Right cardiac atrium (tissue), 5 donors: ENCODE results near the gene ACER3. TPM values are rescaled to one million over a fixed set of nuclear protein-coding genes. Genes with fewer than 3 reads are reported as not detected.
A peak's percentile ranks its signal among the peaks of the same experiment; 100 is the strongest.
"Not testable (repeated sequence)": the region's sequence is repeated elsewhere in the genome, so short reads cannot be mapped to it uniquely, and the experiment has no call there.

Experiments
- ATAC-seq, 2 donors: fragments of 200-7000 bp; cut with Tn5 transposase; one replicate each; pipeline versions ENCODE4 v1.8.0 to v1.9.1; 2020; ENCODE audit warnings: moderate library complexity in 2 of 2, mild to moderate bottlenecking in 1 of 2
- DNase-seq, 3 donors: peaks; one replicate each; pipeline ENCODE4 v3.0.0-alpha.2; 2020
- H3K27ac ChIP-seq: one replicate; pipeline ENCODE4 v1.5.1; 2013; ENCODE audit warnings: mild to moderate bottlenecking, low read length, control low read depth, moderate library complexity
- H3K27me3 ChIP-seq: one replicate; pipeline ENCODE4 v1.6.1; 2013; ENCODE audit not compliant: control insufficient read depth, insufficient read depth
- H3K4me1 ChIP-seq: one replicate; pipeline ENCODE4 v1.6.1; 2013; ENCODE audit warnings: low read length; ENCODE audit not compliant: control insufficient read depth, insufficient read depth
- H3K4me3 ChIP-seq: one replicate; pipeline ENCODE4 v1.5.1; 2013; ENCODE audit warnings: low read length, control low read depth
- H3K9me3 ChIP-seq: one replicate; pipeline ENCODE4 v1.6.1; 2013; ENCODE audit warnings: low read length; ENCODE audit not compliant: control insufficient read depth
- WGBS: extraction: QIAGEN DNeasy Blood & Tissue Kit; methylation state at CpG from one replicate; pipeline ENCODE4 v1.1.7; 2013; 5-methylcytosine and 5-hydroxymethylcytosine counted together
- intact Hi-C, 4 donors: fragments of 100-400 bp; cut with DNase I; formaldehyde crosslinking; loops; one replicate each; pipeline versions ENCODE4 v1.11.0 to v1.14.0; 2022 to 2023
- polyA plus RNA-seq: library from polyadenylated mRNA; stranded (reverse); fragments of 200-250 nt; gene quantifications from one replicate; pipeline ENCODE4 v1.2.3, GENCODE V29; 2013
- total RNA-seq, 4 donors: library from RNA; stranded (reverse); fragmentation: NEBNext Ultra II Directional; extraction: Animal tissue kit (Norgen Biotek cat#: 25700); gene quantifications; one replicate each; pipeline ENCODE4 v1.2.1, GENCODE V29; 2021
- donor health status: healthy with polysubstance abuse.
- donor health status: DM: no; HTN: yes; CAD: no.
- donor health status: DM: no; HTN: no; CAD: no.
- donor health status: DM: no; HTN: yes; CAD: no; lungs with severe emphysema.
- donor health status: DM: yes; HTN: yes; CAD: no.

Gene ACER3
- total and polyA plus RNA-seq, 5 donors = 4.1 to 16.1 (median 12.1) TPM

DNA sequence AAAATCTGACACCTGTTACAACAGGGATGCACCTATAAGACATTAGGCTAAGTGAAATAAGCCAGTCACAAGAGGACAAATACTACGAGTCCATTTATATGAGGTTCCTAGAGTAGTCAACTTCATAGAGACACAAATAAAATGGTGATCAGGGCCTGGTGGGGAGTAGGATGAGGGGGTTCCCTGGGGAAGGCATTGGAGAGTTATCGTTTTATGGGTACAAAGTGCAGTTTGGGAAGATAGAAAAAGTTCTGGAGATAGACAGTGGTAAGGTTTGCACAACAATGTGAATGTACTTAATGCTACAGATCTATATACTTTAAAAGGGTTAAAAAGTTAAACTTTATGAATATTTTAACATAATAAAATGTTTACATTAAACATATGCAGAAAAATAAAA lies 142.1 kb downstream of the ACER3 start:
- H3K27ac ChIP-seq = no peak overlapping the region
- H3K9me3 ChIP-seq = no peaks in the 10 kb centered on the region
- no peaks in the 10 kb centered on the region for H3K27me3 ChIP-seq
- no peak for DNase-seq
- H3K4me3 ChIP-seq = no peak overlapping the region
- WGBS = 95% methylated on average over 2 of the region's 2 CpGs
- ATAC-seq = no peak
- intact Hi-C loops = loop anchor here in 1 of 4 donors (10.0 kb wide), 1 partner anchor 478 kb away; no protein-coding TSS in a partner anchor
- H3K4me1 ChIP-seq = no peaks in the 10 kb centered on the region

DNA sequence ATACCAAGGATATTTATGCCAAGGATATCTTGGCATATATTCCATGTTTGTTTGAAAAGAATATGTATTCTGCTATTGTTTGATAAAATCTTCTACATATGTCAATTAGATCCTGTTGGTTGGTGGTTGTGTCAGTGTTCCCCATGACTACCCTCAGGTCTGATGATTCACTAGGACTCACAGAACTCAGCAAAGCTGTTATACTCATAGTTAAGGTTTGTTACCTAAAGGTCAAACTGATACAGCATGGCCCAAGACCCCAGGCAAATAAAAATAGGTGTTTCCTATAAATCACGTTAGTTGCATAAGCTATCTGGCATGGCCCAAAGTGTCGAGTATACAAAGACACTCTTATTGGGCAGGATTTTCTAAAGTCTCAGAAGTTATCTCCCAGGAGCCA lies 143.2 kb downstream of the ACER3 start:
- H3K4me3 ChIP-seq = no peak overlapping the region
- intact Hi-C loops = loop anchor here in 1 of 4 donors (10.0 kb wide), 1 partner anchor 479 kb away; no protein-coding TSS in a partner anchor
- no peak for ATAC-seq
- no peaks in the 10 kb centered on the region for H3K9me3 ChIP-seq
- DNase-seq = no peak
- WGBS = 64% methylated on average over 2 of the region's 2 CpGs
- no peak overlapping the region for H3K27ac ChIP-seq
- H3K4me1 ChIP-seq = no peaks in the 10 kb centered on the region
- H3K27me3 ChIP-seq = no peaks in the 10 kb centered on the region

DNA sequence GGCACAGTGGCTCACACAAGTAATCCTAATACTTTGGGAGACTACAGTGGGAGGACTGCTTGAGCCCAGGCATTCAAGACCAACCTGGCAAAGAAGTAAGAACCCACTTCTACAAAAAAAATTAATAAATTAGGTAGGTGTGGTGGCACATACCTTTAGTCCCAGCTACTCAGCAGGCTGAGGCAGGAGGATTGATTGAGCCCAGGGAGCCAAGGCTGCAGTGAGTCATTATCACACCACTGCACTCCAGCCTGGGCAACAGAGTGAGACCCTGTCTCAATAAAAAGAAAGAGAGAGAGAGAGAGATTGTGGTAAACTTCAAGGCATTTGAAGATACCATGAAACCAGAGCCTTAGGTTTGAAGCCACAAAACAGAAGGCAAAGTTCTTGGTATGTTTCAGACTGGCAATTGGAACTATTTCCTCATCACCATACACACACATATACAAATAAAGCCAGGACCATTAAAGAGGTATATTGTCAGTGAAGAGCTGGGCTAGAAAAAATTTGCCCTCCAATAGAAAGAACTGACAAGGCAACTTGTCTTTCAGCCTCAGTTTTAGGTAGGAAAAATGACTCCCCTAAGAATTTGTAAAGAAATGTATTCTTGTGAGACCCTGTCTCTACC lies 148.9 kb downstream of the ACER3 start:
- Histone ChIP-seq H3K4me1 (no peaks in the 10 kb centered on the region), H3K4me3 (no peak overlapping the region), H3K27ac (no peak overlapping the region), H3K9me3 (no peaks in the 10 kb centered on the region), H3K27me3 (no peaks in the 10 kb centered on the region)
- intact Hi-C loops = loop anchor here in 1 of 4 donors (10.0 kb wide), 1 partner anchor 485 kb away; no protein-coding TSS in a partner anchor
- DNase-seq (no peak), ATAC-seq (no peak)

DNA sequence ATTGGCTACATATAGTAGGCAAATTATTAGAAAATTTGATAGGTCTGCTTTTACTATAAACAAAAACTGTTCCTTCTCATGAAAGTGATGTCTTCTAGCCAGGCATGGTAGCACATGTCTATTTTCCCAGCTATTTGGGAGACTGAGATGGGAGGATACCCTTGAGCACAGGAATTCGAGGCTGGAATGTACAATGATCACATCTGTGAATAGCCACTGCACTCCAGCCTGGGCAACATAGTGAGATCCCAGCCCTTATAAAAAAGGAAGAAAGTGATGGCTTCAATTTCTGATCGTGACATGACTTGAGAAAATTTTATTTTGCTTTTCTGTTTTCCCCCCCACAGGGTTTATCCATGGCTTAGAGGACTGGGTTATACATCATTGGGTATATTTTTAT lies 154.0 kb downstream of the ACER3 start:
- intact Hi-C loops = no loop called here
- WGBS = 96% methylated on average over 2 of the region's 2 CpGs
- Histone ChIP-seq H3K27me3 (no peaks in the 10 kb centered on the region), H3K27ac (no peak overlapping the region), H3K9me3 (no peaks in the 10 kb centered on the region), H3K4me1 (no peaks in the 10 kb centered on the region), H3K4me3 (no peak overlapping the region)
- no peak for ATAC-seq
- DNase-seq = no peak

DNA sequence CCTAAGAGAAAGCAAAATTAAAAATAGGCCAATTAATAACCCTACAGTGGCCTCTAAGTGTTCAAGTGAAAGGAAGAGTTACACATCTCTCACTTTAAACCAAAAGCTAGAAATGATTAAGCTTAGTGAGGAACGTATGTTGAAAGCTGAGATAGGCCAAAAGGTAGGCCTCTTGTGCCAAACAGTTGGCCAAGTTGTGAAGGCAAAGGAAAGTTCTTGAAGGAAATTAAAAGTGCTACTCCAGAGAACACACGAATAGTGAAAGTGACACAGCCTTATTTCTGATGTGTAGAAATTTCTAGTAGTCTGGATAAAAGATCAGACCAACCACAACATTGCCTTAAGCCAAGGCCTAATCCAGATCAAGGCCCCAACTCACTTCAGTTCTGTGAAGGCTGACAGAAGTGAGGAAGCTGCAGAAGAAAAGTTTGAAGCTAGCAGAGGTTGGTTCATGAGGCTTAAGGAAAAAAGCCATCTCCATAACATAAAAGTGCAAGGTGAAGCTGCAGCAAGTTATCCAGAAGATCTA lies 157.7 kb downstream of the ACER3 start:
- not testable (repeated sequence) for H3K27me3 ChIP-seq
- WGBS = 93% methylated on average over 2 of the region's 2 CpGs

DNA sequence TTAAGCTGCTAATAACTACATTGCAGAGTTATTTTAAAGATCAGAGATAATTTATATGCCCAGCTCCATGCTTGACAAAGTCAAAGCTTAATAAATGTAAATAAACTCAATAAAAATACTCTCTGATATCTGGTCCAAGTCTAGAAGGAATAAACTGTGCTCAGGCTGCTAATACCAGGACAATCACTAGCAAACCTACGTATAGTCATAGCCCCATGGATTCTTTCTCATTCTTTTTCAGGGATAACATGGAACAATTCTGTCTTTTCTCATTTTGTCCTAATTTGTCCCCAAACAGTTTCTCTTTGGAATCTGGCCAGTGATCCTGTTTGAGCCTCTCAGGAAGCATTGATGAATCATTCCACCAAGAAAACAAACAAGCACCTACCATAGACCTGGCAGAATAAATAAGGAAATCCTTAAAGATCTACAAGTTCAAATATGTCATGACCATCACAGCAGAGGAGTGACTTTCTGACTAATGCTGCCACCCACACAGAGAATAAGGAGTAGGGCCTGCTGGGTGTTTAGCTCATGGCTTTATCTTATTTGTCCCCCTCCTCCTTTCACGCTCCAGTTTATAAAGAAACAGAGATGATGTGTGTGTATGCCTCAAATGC lies 159.4 kb downstream of the ACER3 start:
- DNase-seq (no peak), ATAC-seq (no peak)
- WGBS = 68% methylated on average over 2 of the region's 2 CpGs
- no peaks in the 10 kb centered on the region for H3K4me1 ChIP-seq
- H3K4me3 ChIP-seq = no peak overlapping the region
- no peaks in the 10 kb centered on the region for H3K9me3 ChIP-seq
- H3K27me3 ChIP-seq = no peaks in the 10 kb centered on the region
- H3K27ac ChIP-seq = no peak overlapping the region
- intact Hi-C loops = no loop called here

More for the DNA sequence above, 157.7 kb downstream of the ACER3 start:
- DNase-seq, H3K27ac ChIP-seq, ATAC-seq, intact Hi-C loops, H3K4me1 ChIP-seq, H3K9me3 ChIP-seq, H3K4me3 ChIP-seq: not testable (repeated sequence)

DNA sequence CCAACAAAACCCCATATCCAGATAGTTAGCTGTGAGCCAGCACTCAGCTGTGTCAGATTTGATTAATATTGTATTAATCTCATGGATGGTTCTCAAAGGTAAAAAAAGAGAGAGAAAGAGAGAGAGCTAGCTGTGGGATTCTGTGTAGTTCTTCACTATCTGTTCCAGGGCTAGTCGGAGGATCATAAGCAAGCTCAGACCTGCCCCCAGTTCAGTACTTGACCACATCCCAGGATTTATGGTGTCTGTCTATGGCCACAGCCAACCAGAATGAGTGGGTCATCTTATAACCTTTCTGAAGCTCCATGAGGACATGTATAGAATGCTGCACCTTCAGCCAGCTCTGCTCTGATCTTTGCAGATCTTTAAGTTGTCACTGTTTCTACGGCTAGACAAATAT lies 160.0 kb downstream of the ACER3 start:
- intact Hi-C loops = no loop called here
- H3K4me3 ChIP-seq = no peak overlapping the region
- no peak overlapping the region for H3K27ac ChIP-seq
- no peak for DNase-seq
- no peak for ATAC-seq
- H3K4me1 ChIP-seq = no peaks in the 10 kb centered on the region
- WGBS = 96% methylated on average over 2 of the region's 2 CpGs
- H3K9me3 ChIP-seq = no peaks in the 10 kb centered on the region
- H3K27me3 ChIP-seq = no peaks in the 10 kb centered on the region

DNA sequence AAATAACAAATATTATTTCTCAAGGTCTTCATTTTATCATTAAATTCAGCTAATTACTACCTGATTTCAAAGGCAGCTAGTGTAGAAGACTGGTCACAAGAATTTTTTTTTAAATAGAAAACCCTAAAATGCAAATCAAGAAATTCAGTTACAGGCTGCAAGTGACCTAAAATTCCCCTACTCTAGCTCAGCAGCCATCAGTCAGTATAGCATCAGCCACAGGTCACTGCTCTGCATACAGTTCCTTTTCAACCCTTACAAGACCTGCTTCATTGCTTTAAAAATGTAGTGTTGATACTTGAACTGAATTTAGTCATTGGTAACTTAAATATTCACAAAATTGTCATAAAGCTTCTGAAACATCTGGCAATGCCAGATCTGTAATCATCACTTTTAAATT lies 164.0 kb downstream of the ACER3 start:
- Histone ChIP-seq H3K9me3 (no peaks in the 10 kb centered on the region), H3K27ac (no peak overlapping the region), H3K4me3 (no peak overlapping the region), H3K27me3 (no peaks in the 10 kb centered on the region), H3K4me1 (no peaks in the 10 kb centered on the region)
- intact Hi-C loops = no loop called here
- DNase-seq (no peak), ATAC-seq (no peak)

DNA sequence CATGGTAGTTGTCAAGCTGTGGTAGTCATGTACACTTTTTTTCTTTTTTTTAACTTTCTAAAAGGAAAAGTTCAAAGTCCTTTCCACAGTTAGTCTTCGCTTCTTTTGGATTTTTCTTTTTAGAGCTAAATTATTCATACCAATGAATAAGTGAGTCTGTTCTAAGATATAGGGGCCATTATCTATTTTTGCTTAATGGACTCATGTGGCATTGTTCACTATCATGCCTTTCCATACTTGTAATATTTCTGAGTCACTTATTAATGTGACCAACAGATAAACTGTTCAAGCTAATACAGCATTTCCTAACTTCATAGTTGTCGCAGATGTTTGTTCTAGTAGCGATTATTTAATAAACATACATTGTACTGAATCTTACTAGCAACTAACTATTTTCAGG lies 165.5 kb downstream of the ACER3 start:
- Histone ChIP-seq H3K4me3 (no peak overlapping the region), H3K9me3 (no peaks in the 10 kb centered on the region), H3K27me3 (no peaks in the 10 kb centered on the region), H3K27ac (no peak overlapping the region), H3K4me1 (no peaks in the 10 kb centered on the region)
- ATAC-seq (no peak), DNase-seq (no peak)
- intact Hi-C loops = no loop called here
- WGBS = 91% methylated on average over 3 of the region's 3 CpGs

DNA sequence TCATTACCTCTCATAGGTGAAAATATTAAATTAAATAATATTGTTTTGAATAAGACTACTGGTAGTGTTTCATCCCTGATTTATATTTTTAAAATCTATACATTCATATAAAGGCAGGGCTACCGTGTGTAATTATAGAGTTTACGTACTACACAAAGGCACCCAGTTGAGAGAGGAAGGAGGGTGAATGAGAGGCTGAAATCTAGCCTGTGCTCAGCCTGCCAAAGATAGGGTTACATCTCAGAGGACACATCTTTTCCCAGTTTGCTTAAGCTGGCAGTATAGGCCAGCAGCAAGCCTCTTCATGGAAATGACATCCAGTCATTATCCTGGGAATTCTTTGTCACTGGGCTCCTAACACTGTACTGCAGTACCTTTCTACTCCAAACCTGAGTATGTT lies 166.0 kb downstream of the ACER3 start:
- no peak overlapping the region for H3K4me3 ChIP-seq
- WGBS = 79% methylated on average over 2 of the region's 2 CpGs
- intact Hi-C loops = no loop called here
- no peak overlapping the region for H3K27ac ChIP-seq
- no peaks in the 10 kb centered on the region for H3K27me3 ChIP-seq
- H3K9me3 ChIP-seq = no peaks in the 10 kb centered on the region
- H3K4me1 ChIP-seq = no peaks in the 10 kb centered on the region
- no peak for DNase-seq
- peak in 1 of 2 donors; percentile 45 for ATAC-seq

DNA sequence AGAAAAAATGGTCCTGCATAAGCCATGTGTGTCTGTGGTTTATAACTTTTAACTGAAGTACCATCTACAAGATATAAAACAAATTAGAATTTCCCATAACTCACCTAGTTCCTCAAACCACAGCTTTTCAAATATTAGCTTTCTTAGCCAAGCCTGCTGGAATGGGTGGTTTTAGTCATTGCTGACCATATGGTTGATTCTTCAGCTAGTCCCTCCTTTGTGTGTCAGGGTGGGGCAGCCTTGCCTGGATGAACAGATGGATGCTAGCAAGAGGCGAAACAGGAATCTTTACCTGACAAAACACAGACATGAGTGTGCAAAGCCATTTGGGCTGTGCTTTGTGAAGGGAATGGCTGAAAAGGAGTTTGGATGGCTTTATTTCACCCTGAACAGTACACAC lies 166.6 kb downstream of the ACER3 start:
- Histone ChIP-seq H3K27me3 (no peaks in the 10 kb centered on the region), H3K4me3 (no peak overlapping the region), H3K9me3 (no peaks in the 10 kb centered on the region), H3K27ac (no peak overlapping the region), H3K4me1 (no peaks in the 10 kb centered on the region)
- DNase-seq (no peak), ATAC-seq (no peak)
- WGBS = 90% methylated on average over 1 of the region's 1 CpG
- intact Hi-C loops = no loop called here
